Endometrial microvascular endothelial cells (primary cell): ENCODE results near the gene SZRD1. TPM values are rescaled to one million over a fixed set of nuclear protein-coding genes. Genes with fewer than 3 reads are reported as not detected.

ENCODE experiments used
- total RNA-seq: library from RNA; depleted of rRNA; stranded (reverse); fragments of >200 nt; gene quantifications from one replicate; pipeline ENCODE4 v1.2.3, GENCODE V29; 2015; ENCODE audit errors: inconsistent ontology term

SZRD1 gene
- total RNA-seq, 1 donor from 2014 or later: 84.6 TPM

Other genes starting within 250 kb of the SZRD1 start
- 162 TPM for gene EPHA2, start 211.2 kb upstream of the SZRD1 start, total RNA-seq
- 3.1 TPM for gene ARHGEF19, start 154.6 kb upstream of the SZRD1 start, total RNA-seq
- gene CPLANE2, start 130.1 kb upstream of the SZRD1 start, total RNA-seq: 2.7 TPM
- 21.1 TPM for gene FBXO42, start 14.8 kb upstream of the SZRD1 start, total RNA-seq
- not detected for gene SPATA21, start 70.2 kb downstream of the SZRD1 start, total RNA-seq
- gene NECAP2, start 73.5 kb downstream of the SZRD1 start, total RNA-seq: 149 TPM
- gene RNU1-1, start 147.0 kb downstream of the SZRD1 start, total RNA-seq: not detected
- gene NBPF1, start 246.3 kb downstream of the SZRD1 start, total RNA-seq: 16.7 TPM